Left ventricle myocardium inferior (tissue), 1 donor: ENCODE data around the gene FANCC. TPM values are rescaled to one million over a fixed set of nuclear protein-coding genes. Genes with fewer than 3 reads are reported as not detected.

Source experiments
- DNase-seq: peaks from one replicate; pipeline ENCODE4 v3.0.0-alpha.2; 2020
- H3K27ac ChIP-seq: fragments of 200-600 bp; replicated peaks from 2 replicates; pipeline ENCODE4 v1.8.0; 2021
- H3K27me3 ChIP-seq: fragments of 200-600 bp; 2 replicates; pipeline ENCODE4 v1.8.0; 2021; ENCODE audit warnings: low read depth
- H3K36me3 ChIP-seq: fragments of 200-600 bp; 2 replicates; pipeline ENCODE4 v1.8.0; 2021
- H3K4me1 ChIP-seq: fragments of 200-600 bp; 2 replicates; pipeline ENCODE4 v1.8.0; 2021
- H3K4me3 ChIP-seq: fragments of 200-600 bp; 2 replicates; pipeline ENCODE4 v1.8.0; 2021; ENCODE audit warnings: mild to moderate bottlenecking, moderate library complexity
- H3K9me3 ChIP-seq: fragments of 200-600 bp; replicated peaks from 2 replicates; pipeline ENCODE4 v1.8.0; 2021
- CTCF ChIP-seq: fragments of 200-600 bp; IDR thresholded peaks from 2 replicates; pipeline ENCODE4 v1.8.0; 2021; ENCODE audit warnings: antibody characterized with exemption, mild to moderate bottlenecking, borderline replicate concordance
- intact Hi-C: fragments of 100-400 bp; cut with micrococcal nuclease; formaldehyde crosslinking; loops from one replicate; pipeline ENCODE4 v1.11.0; 2022
- total RNA-seq: library from RNA; stranded (reverse); fragmentation: NEBNext Ultra II Directional; extraction: Animal tissue kit (Norgen Biotek cat#: 25700); gene quantifications from one replicate; pipeline ENCODE4 v1.2.1, GENCODE V29; 2021
- donor health status: DM: no; HTN: yes; CAD: no; lungs with severe emphysema.

Gene FANCC
- total RNA-seq, 1 donor from 2014 or later = 4.1 TPM

- Histone ChIP-seq H3K4me3 (no peak overlapping the region), H3K27ac (no peak overlapping the region), H3K9me3 (no peaks in the 10 kb centered on the region), H3K36me3 (peaks cover 9% of the 10 kb centered on the region), H3K4me1 (no peaks in the 10 kb centered on the region), H3K27me3 (no peaks in the 10 kb centered on the region)
- intact Hi-C loops = no loop called here
- TF ChIP-seq CTCF = no peak
- no peak for DNase-seq
Observed at GRCh38 chr9:95242613-95243012, 74.9 kb downstream of the FANCC start.

GRCh38 chr9:95239071-95239470 lies 78.4 kb downstream of the FANCC start:
- intact Hi-C loops = no loop called here
- no peak for TF ChIP-seq CTCF
- H3K4me3 ChIP-seq = no peak overlapping the region
- DNase-seq = no peak
- H3K27ac ChIP-seq = no peak overlapping the region
- H3K9me3 ChIP-seq = no peaks in the 10 kb centered on the region
- no peaks in the 10 kb centered on the region for H3K36me3 ChIP-seq
- H3K4me1 ChIP-seq = no peaks in the 10 kb centered on the region
- no peaks in the 10 kb centered on the region for H3K27me3 ChIP-seq

GRCh38 chr9:95237336-95237735 lies 80.2 kb downstream of the FANCC start:
- H3K36me3 ChIP-seq = no peaks in the 10 kb centered on the region
- intact Hi-C loops = no loop called here
- DNase-seq = no peak

GRCh38 chr9:95230046-95230445 lies 87.5 kb downstream of the FANCC start:
- no peak for DNase-seq

More at GRCh38 chr9:95237336-95237735, 80.2 kb downstream of the FANCC start:
- no peaks in the 10 kb centered on the region for H3K27me3 ChIP-seq
- H3K4me1 ChIP-seq = no peaks in the 10 kb centered on the region
- no peak overlapping the region for H3K27ac ChIP-seq
- H3K4me3 ChIP-seq = no peak overlapping the region
- no peak for TF ChIP-seq CTCF
- H3K9me3 ChIP-seq = no peaks in the 10 kb centered on the region

GRCh38 chr9:95229230-95229915 lies 88.1 kb downstream of the FANCC start:
- Histone ChIP-seq H3K27me3 (no peaks in the 10 kb centered on the region), H3K9me3 (no peaks in the 10 kb centered on the region), H3K27ac (no peak overlapping the region), H3K4me3 (no peak overlapping the region), H3K4me1 (no peaks in the 10 kb centered on the region), H3K36me3 (no peaks in the 10 kb centered on the region)
- DNase-seq = no peak
- intact Hi-C loops = no loop called here
- no peak for TF ChIP-seq CTCF

More at GRCh38 chr9:95230046-95230445, 87.5 kb downstream of the FANCC start:
- no peaks in the 10 kb centered on the region for H3K4me1 ChIP-seq
- H3K27me3 ChIP-seq = no peaks in the 10 kb centered on the region
- no peak overlapping the region for H3K4me3 ChIP-seq
- intact Hi-C loops = no loop called here
- no peak for TF ChIP-seq CTCF
- no peaks in the 10 kb centered on the region for H3K36me3 ChIP-seq
- H3K9me3 ChIP-seq = no peaks in the 10 kb centered on the region
- H3K27ac ChIP-seq = no peak overlapping the region
